OCI-LY1 (cell line): ENCODE measurements around the gene CCND2.

ENCODE experiments used
- H2AFZ ChIP-seq: fragments of 200-600 bp; sonication (generic), shearing (Covaris generic); 2 replicates; pipeline ENCODE4 v1.6.0; 2014; ENCODE audit warnings: antibody characterized with exemption, mild to moderate bottlenecking, low read length
- H3F3A ChIP-seq: fragments of 200-600 bp; sonication (generic), shearing (Covaris generic); 2 replicates; pipeline ENCODE4 v1.6.0; 2014; ENCODE audit warnings: mild to moderate bottlenecking, antibody characterized with exemption, low read length, moderate library complexity; ENCODE audit not compliant: insufficient read depth
- H3K27ac ChIP-seq: fragments of 200-600 bp; sonication (generic); 2 replicates; pipeline ENCODE4 v1.5.1; 2014; ENCODE audit warnings: low read length, mixed run types, mild to moderate bottlenecking, low read depth; ENCODE audit not compliant: poor library complexity, severe bottlenecking
- H3K27me3 ChIP-seq: fragments of 200-600 bp; sonication (generic); 2 replicates; pipeline ENCODE4 v1.6.0; 2014; ENCODE audit warnings: antibody characterized with exemption, mild to moderate bottlenecking, low read length, moderate library complexity; ENCODE audit not compliant: insufficient read depth
- H3K36me3 ChIP-seq: fragments of 200-600 bp; sonication (generic); 2 replicates; pipeline ENCODE4 v1.6.1; 2014; ENCODE audit warnings: mild to moderate bottlenecking, antibody characterized with exemption, low read length, moderate library complexity, mixed read lengths; ENCODE audit not compliant: insufficient read depth
- H3K4me1 ChIP-seq: fragments of 200-600 bp; sonication (generic); 2 replicates; pipeline ENCODE4 v1.5.1; 2014; ENCODE audit warnings: mild to moderate bottlenecking, low read length, moderate library complexity; ENCODE audit not compliant: insufficient read depth, severe bottlenecking
- H3K4me2 ChIP-seq: fragments of 200-600 bp; sonication (generic), shearing (Covaris generic); 2 replicates; pipeline ENCODE4 v1.6.1; 2014; ENCODE audit warnings: low read length
- H3K4me3 ChIP-seq: fragments of 200-600 bp; sonication (generic); 2 replicates; pipeline ENCODE4 v1.5.1; 2014; ENCODE audit warnings: low read length, low read depth, mild to moderate bottlenecking, mixed read lengths; ENCODE audit not compliant: poor library complexity, severe bottlenecking
- H3K79me2 ChIP-seq: fragments of 200-600 bp; shearing (Covaris generic); 2 replicates; pipeline ENCODE4 v1.6.1; 2016; ENCODE audit warnings: mixed run types, low read length, mixed read lengths; ENCODE audit not compliant: insufficient read depth
- H3K9ac ChIP-seq: fragments of 200-600 bp; sonication (generic), shearing (Covaris generic); 2 replicates; pipeline ENCODE4 v1.6.1; 2014; ENCODE audit warnings: mild to moderate bottlenecking, low read length, mixed read lengths
- H3K9me2 ChIP-seq: fragments of 200-600 bp; sonication (generic), shearing (Covaris generic); 2 replicates; pipeline ENCODE4 v1.6.1; 2014; ENCODE audit warnings: low read depth, mild to moderate bottlenecking, low read length, mixed read lengths
- H3K9me3 ChIP-seq: fragments of 200-600 bp; shearing (Covaris generic); 2 replicates; pipeline ENCODE4 v1.6.1; 2014; ENCODE audit warnings: low read length, mixed read lengths
- H4K20me1 ChIP-seq: fragments of 200-600 bp; sonication (generic), shearing (Covaris generic); 2 replicates; pipeline ENCODE4 v1.6.0; 2016; ENCODE audit warnings: mild to moderate bottlenecking, low read length; ENCODE audit not compliant: insufficient read depth
- EZH2 ChIP-seq: fragments of 200-600 bp; sonication (generic), shearing (Covaris generic); IDR thresholded peaks from 2 replicates; pipeline ENCODE4 v1.8.0; 2017; ENCODE audit warnings: borderline replicate concordance, mixed run types, mild to moderate bottlenecking, antibody characterized with exemption, low read length, moderate library complexity, mixed read lengths
- TF ChIP-seq, protein P1 (sequence below): fragments of 200-600 bp; sonication (generic), shearing (Covaris generic); IDR thresholded peaks from 2 replicates; pipeline ENCODE4 v1.5.1; 2017; ENCODE audit warnings: mild to moderate bottlenecking, antibody characterized with exemption, low read length, moderate library complexity, mixed read lengths

CCND2 gene

DNA sequence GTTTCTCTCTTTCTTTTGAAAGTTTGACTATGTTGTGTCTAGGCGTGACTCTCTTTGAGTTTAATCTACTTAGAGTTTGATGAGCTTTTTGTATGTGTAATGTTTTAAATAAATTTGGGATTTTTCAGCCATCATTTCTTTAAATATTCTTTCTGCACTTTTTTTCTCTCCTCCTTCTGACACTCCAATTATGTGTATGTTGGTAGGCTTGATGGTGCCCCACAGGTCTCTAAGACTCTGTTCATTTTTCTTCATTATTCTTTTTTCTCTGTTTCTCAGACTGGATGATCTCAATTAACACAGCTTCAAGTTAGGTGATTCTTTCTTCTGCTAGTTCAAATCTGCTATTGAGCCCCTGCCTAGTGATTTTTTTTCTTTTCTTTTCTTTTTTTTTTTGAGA lies 14.5 kb upstream of the CCND2 start:
- TF ChIP-seq, protein P1, sequence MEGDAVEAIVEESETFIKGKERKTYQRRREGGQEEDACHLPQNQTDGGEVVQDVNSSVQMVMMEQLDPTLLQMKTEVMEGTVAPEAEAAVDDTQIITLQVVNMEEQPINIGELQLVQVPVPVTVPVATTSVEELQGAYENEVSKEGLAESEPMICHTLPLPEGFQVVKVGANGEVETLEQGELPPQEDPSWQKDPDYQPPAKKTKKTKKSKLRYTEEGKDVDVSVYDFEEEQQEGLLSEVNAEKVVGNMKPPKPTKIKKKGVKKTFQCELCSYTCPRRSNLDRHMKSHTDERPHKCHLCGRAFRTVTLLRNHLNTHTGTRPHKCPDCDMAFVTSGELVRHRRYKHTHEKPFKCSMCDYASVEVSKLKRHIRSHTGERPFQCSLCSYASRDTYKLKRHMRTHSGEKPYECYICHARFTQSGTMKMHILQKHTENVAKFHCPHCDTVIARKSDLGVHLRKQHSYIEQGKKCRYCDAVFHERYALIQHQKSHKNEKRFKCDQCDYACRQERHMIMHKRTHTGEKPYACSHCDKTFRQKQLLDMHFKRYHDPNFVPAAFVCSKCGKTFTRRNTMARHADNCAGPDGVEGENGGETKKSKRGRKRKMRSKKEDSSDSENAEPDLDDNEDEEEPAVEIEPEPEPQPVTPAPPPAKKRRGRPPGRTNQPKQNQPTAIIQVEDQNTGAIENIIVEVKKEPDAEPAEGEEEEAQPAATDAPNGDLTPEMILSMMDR: no peak
- no peak for TF ChIP-seq EZH2
- peaks cover 3% of the 10 kb centered on the region; the same call in 1 of the 2 replicates for H3K27me3 ChIP-seq
- H3K4me1 ChIP-seq: no peaks in the 10 kb centered on the region
- H3K9ac ChIP-seq: no peak overlapping the region
- no peaks in the 10 kb centered on the region for H3F3A ChIP-seq
- no peaks in the 10 kb centered on the region for H3K9me3 ChIP-seq
- no peaks in the 10 kb centered on the region for H4K20me1 ChIP-seq
- no peaks in the 10 kb centered on the region for H3K79me2 ChIP-seq
- no peak overlapping the region for H2AFZ ChIP-seq
- no peak overlapping the region for H3K4me2 ChIP-seq
- no peaks in the 10 kb centered on the region for H3K9me2 ChIP-seq
- no peak overlapping the region for H3K27ac ChIP-seq
- H3K36me3 ChIP-seq: no peaks in the 10 kb centered on the region
- H3K4me3 ChIP-seq: no peak overlapping the region

DNA sequence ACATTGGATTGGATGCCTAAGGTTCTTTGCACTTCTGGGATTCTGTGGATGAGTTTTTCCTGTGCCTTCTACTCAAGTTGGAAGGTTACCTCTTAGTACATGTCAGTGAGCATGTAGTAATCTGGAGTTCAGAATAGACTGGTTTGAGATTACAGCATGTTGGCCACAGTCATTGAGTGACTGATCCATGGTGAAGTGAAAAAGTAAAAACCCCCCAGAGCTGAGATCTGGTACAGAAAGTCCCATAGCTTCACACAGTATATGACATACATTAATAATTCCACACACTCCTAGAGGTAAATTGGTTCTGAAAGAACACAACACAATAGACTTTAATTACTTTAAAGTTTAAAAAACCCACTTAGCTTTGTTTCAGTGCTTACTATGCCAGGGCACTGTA lies 11.9 kb upstream of the CCND2 start:
- no peaks in the 10 kb centered on the region for H4K20me1 ChIP-seq
- H3K27me3 ChIP-seq: peaks cover 3% of the 10 kb centered on the region; the same call in 1 of the 2 replicates

DNA sequence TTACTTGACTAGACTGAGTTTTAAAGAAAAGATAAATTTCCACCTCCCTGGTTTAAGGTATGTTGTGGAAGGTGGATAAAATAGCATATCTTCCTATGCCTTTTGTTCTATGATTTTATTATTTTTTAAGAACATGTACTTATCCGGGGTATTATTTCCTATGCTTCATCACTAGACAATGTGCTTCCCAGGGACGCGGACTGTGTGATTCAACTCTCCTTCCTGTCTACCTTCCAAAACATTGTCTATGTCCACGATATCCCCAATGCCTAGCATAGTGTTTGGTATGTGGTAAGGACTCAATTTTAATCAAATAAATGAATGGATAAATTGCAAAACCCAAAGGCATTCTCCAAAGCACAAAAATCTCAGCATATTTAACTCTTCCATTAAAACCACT lies 8.3 kb upstream of the CCND2 start:
- TF ChIP-seq, protein P1: no peak
- TF ChIP-seq EZH2: no peak
- H3K9ac ChIP-seq: no peak overlapping the region
- peaks cover 7% of the 10 kb centered on the region for H3K27me3 ChIP-seq

More for the DNA sequence above, 11.9 kb upstream of the CCND2 start:
- Histone ChIP-seq H3K4me3 (no peak overlapping the region), H3K9me2 (no peaks in the 10 kb centered on the region), H2AFZ (no peak overlapping the region), H3K9ac (no peak overlapping the region), H3K9me3 (no peaks in the 10 kb centered on the region), H3K4me2 (no peak overlapping the region), H3K79me2 (no peaks in the 10 kb centered on the region), H3F3A (no peaks in the 10 kb centered on the region), H3K36me3 (no peaks in the 10 kb centered on the region), H3K4me1 (no peaks in the 10 kb centered on the region), H3K27ac (no peak overlapping the region)
- TF ChIP-seq EZH2: no peak
- TF ChIP-seq, protein P1: no peak

More for the DNA sequence above, 8.3 kb upstream of the CCND2 start:
- Histone ChIP-seq H3K4me1 (peaks cover 14% of the 10 kb centered on the region), H3K36me3 (no peaks in the 10 kb centered on the region), H3K4me3 (no peak overlapping the region), H3K27ac (no peak overlapping the region), H3K9me3 (no peaks in the 10 kb centered on the region), H2AFZ (no peak overlapping the region), H4K20me1 (no peaks in the 10 kb centered on the region), H3F3A (no peaks in the 10 kb centered on the region), H3K9me2 (no peaks in the 10 kb centered on the region), H3K4me2 (no peak overlapping the region), H3K79me2 (no peaks in the 10 kb centered on the region)
